Activated T-helper 9 cell treated with anti-CD3 and anti-CD28 coated beads, Interleukin-2, amount 50 U/mL, for 16 hours (primary cell): ENCODE measurements around the gene EPB41L2.

ENCODE experiments used
- DNase-seq: peaks from one replicate; pipeline ENCODE4 v3.0.0-alpha.2; 2020; ENCODE audit warnings: low read depth

EPB41L2 gene

GRCh38 chr6:130794738-130795137 is 268.3 kb downstream of the EPB41L2 start:
- DNase-seq, result no peak

- DNase-seq, result no peak
These were observed 268.9 kb downstream of the EPB41L2 start for GRCh38 chr6:130794010-130794697.
